Neural progenitor cell (in vitro differentiated cells): ENCODE data around the gene CACHD1.

Experiments
- CTCF ChIP-seq: fragments of 200-600 bp; sonication (generic); IDR thresholded peaks from 2 replicates; pipeline ENCODE4 v1.5.1; 2017; ENCODE audit warnings: antibody characterized with exemption, mild to moderate bottlenecking
- EZH2 ChIP-seq: fragments of 200-600 bp; sonication (generic); IDR thresholded peaks from 2 replicates; pipeline ENCODE4 v1.6.1; 2017; ENCODE audit warnings: antibody characterized with exemption, mild to moderate bottlenecking, moderate library complexity
- EZH2phosphoT487 ChIP-seq: fragments of 200-600 bp; sonication (generic); IDR thresholded peaks from 2 replicates; pipeline ENCODE4 v1.6.1; 2017; ENCODE audit warnings: antibody characterized with exemption

DNA sequence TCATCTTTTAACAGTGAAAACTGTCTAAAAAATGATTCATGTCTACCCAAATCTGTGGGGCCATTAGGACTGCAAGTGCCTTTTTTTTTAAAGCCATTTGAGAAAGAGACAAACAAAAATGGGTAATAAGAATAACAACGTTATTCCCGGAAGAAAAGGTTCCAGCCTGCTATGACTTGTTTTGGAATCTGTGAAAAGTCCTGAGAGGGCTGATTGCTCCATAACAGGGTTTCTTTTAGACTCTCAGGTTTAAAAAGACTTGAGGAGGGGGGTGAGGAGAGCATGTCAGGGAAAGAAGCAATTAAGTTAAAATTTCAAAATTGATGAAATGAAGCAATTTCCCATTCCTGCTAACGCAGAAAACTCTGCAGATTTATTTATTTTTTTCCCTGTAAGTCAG is 56.4 kb downstream of the CACHD1 start:
- TF ChIP-seq CTCF (no peak), EZH2 (no peak), EZH2phosphoT487 (no peak)
